Activated CD8-positive, alpha-beta memory T cell treated with anti-CD3 and anti-CD28 coated beads, Interleukin-2, amount 50 U/mL, for 24 hours (primary cell): ENCODE results near the gene YIPF5.

Experiments
- DNase-seq: peaks from one replicate; pipeline ENCODE4 v3.0.0-alpha.2; 2020; ENCODE audit errors: extremely low read depth

Gene YIPF5

GRCh38 chr5:144170276-144171024 is at the start of gene YIPF5, which contains the start of gene KCTD16:
YIPF5 (minus strand) TSS chr5:144170659; CDS start chr5:144169955, 704 bp downstream.
KCTD16 (plus strand) TSS chr5:144170873.
- peak; percentile 94 for DNase-seq

- no peak for DNase-seq
Observed at GRCh38 chr5:144219869-144220268, 49.4 kb upstream of the YIPF5 start.

- no peak for DNase-seq
Observed at GRCh38 chr5:144210655-144211054, 40.2 kb upstream of the YIPF5 start.

GRCh38 chr5:144209361-144209760 is 38.9 kb upstream of the YIPF5 start:
- no peak for DNase-seq

- no peak for DNase-seq
Observed at GRCh38 chr5:144207875-144208444, 37.5 kb upstream of the YIPF5 start.

GRCh38 chr5:144206141-144206540 is 35.7 kb upstream of the YIPF5 start:
- DNase-seq: no peak

GRCh38 chr5:144205141-144205551 is 34.7 kb upstream of the YIPF5 start:
- no peak for DNase-seq

- DNase-seq: no peak
Observed at GRCh38 chr5:144203750-144204596, 33.5 kb upstream of the YIPF5 start.

- no peak for DNase-seq
Observed at GRCh38 chr5:144202726-144203125, 32.3 kb upstream of the YIPF5 start.

GRCh38 chr5:144202072-144202471 is 31.6 kb upstream of the YIPF5 start:
- no peak for DNase-seq

GRCh38 chr5:144201588-144201987 is 31.1 kb upstream of the YIPF5 start:
- DNase-seq: no peak

- DNase-seq: no peak
Observed at GRCh38 chr5:144198386-144198785, 27.9 kb upstream of the YIPF5 start.

- no peak for DNase-seq
Observed at GRCh38 chr5:144196612-144197011, 26.2 kb upstream of the YIPF5 start.

- DNase-seq: no peak
Observed at GRCh38 chr5:144195448-144195847, 25.0 kb upstream of the YIPF5 start.

GRCh38 chr5:144194144-144194543 is 23.7 kb upstream of the YIPF5 start:
- DNase-seq: no peak

GRCh38 chr5:144192661-144193060 is 22.2 kb upstream of the YIPF5 start:
- no peak for DNase-seq

- no peak for DNase-seq
Observed at GRCh38 chr5:144191998-144192397, 21.5 kb upstream of the YIPF5 start.

- no peak for DNase-seq
Observed at GRCh38 chr5:144191531-144191930, 21.1 kb upstream of the YIPF5 start.

- DNase-seq: peak; percentile 49
Observed at GRCh38 chr5:144189800-144190429, 19.5 kb upstream of the YIPF5 start.

GRCh38 chr5:144187699-144188294 is 17.3 kb upstream of the YIPF5 start:
- peak; percentile 47 for DNase-seq

- DNase-seq: no peak
Observed at GRCh38 chr5:144183254-144183889, 12.9 kb upstream of the YIPF5 start.
